Mesenchymal stem cell (in vitro differentiated cells and primary cell): ENCODE measurements around the gene KDF1.

Experiments
- DNase-seq: peaks from one replicate; pipeline ENCODE4 v3.0.0-alpha.2; 2013
- H2AFZ ChIP-seq: one replicate; pipeline ENCODE4 v1.6.1; 2013; ENCODE audit warnings: low read depth, mild to moderate bottlenecking, control low read depth, inconsistent platforms, low read length, moderate library complexity
- H2AK5ac ChIP-seq: 2 replicates; pipeline ENCODE4 v1.6.1; 2013; ENCODE audit warnings: low read length, moderate library complexity, mild to moderate bottlenecking, inconsistent platforms; ENCODE audit not compliant: severe bottlenecking
- H2BK120ac ChIP-seq: one replicate; pipeline ENCODE4 v1.6.1; 2013; ENCODE audit warnings: low read depth, mild to moderate bottlenecking, inconsistent platforms, low read length, moderate library complexity
- H2BK12ac ChIP-seq, 2 experiments: one replicate each; pipeline ENCODE4 v1.6.1; 2013; ENCODE audit warnings: inconsistent platforms in 2 of 2, low read length in 2 of 2, mild to moderate bottlenecking in 2 of 2, moderate library complexity in 2 of 2, control low read depth in 1 of 2
- H2BK15ac ChIP-seq: one replicate; pipeline ENCODE4 v1.6.1; 2013; ENCODE audit warnings: mild to moderate bottlenecking, low read depth, inconsistent platforms; ENCODE audit not compliant: poor library complexity, severe bottlenecking
- H2BK5ac ChIP-seq: 2 replicates; pipeline ENCODE4 v1.6.1; 2013; ENCODE audit warnings: low read depth, mild to moderate bottlenecking, low read length, control low read depth, inconsistent platforms; ENCODE audit not compliant: poor library complexity, severe bottlenecking
- H3K14ac ChIP-seq, 2 experiments: one replicate each; pipeline ENCODE4 v1.6.1; 2013; ENCODE audit warnings: inconsistent platforms in 2 of 2, low read length in 2 of 2, control low read depth in 1 of 2, mild to moderate bottlenecking in 1 of 2, moderate library complexity in 1 of 2
- H3K18ac ChIP-seq, 2 experiments: one replicate each; pipeline ENCODE4 v1.6.1; 2013; ENCODE audit warnings: inconsistent platforms in 2 of 2, low read length in 2 of 2, control low read depth in 1 of 2, low read depth in 1 of 2, mild to moderate bottlenecking in 1 of 2
- H3K23ac ChIP-seq, 2 experiments: one replicate each; pipeline ENCODE4 v1.6.1; 2013; ENCODE audit warnings: inconsistent platforms in 2 of 2, low read length in 2 of 2, mild to moderate bottlenecking in 2 of 2, moderate library complexity in 2 of 2, control low read depth in 1 of 2
- H3K27ac ChIP-seq: 2 replicates; pipeline ENCODE4 v1.5.1; 2013; ENCODE audit warnings: mild to moderate bottlenecking, moderate library complexity, low read length, control low read depth, inconsistent platforms; ENCODE audit not compliant: poor library complexity, severe bottlenecking
- H3K27me3 ChIP-seq, 2 experiments: 2 replicates each; pipeline versions ENCODE4 v1.6.1 to v1.7.0; 2013; ENCODE audit warnings: low read length in 2 of 2, mild to moderate bottlenecking in 2 of 2, moderate library complexity in 2 of 2, control low read depth in 1 of 2, inconsistent platforms in 1 of 2; ENCODE audit not compliant: control insufficient read depth in 1 of 2, insufficient read depth in 1 of 2
- H3K36me3 ChIP-seq, 2 experiments: 2 replicates each; pipeline versions ENCODE4 v1.6.1 to v1.7.0; 2013; ENCODE audit warnings: low read length in 2 of 2, control low read depth in 1 of 2, inconsistent platforms in 1 of 2, low read depth in 1 of 2, mild to moderate bottlenecking in 1 of 2; ENCODE audit not compliant: insufficient read depth in 2 of 2, control insufficient read depth in 1 of 2
- H3K4ac ChIP-seq, 2 experiments: one replicate each; pipeline ENCODE4 v1.6.1; 2013; ENCODE audit warnings: inconsistent platforms in 2 of 2, low read length in 2 of 2, mild to moderate bottlenecking in 2 of 2, moderate library complexity in 2 of 2, control low read depth in 1 of 2, low read depth in 1 of 2
- H3K4me1 ChIP-seq: 2 replicates; pipeline ENCODE4 v1.6.1; 2013; ENCODE audit warnings: low read depth, low read length, control low read depth; ENCODE audit not compliant: control insufficient read depth, insufficient read depth
- H3K4me2 ChIP-seq: 2 replicates; pipeline ENCODE4 v1.6.1; 2013; ENCODE audit warnings: low read length, mild to moderate bottlenecking, inconsistent platforms; ENCODE audit not compliant: poor library complexity, severe bottlenecking
- H3K4me3 ChIP-seq, 2 experiments: 2 replicates each; pipeline versions ENCODE4 v1.5.1 to v1.7.0; 2013; ENCODE audit warnings: low read length in 2 of 2, mild to moderate bottlenecking in 2 of 2, control low read depth in 1 of 2, low read depth in 1 of 2; ENCODE audit not compliant: insufficient read depth in 1 of 2
- H3K79me1 ChIP-seq: replicated peaks from 2 replicates; pipeline ENCODE4 v1.6.1; 2013; ENCODE audit warnings: mild to moderate bottlenecking, control low read depth, low read length, inconsistent platforms; ENCODE audit not compliant: poor library complexity, severe bottlenecking
- H3K9ac ChIP-seq: 2 replicates; pipeline ENCODE4 v1.7.0; 2013; ENCODE audit warnings: mild to moderate bottlenecking, low read length, moderate library complexity
- H3K9me3 ChIP-seq: 2 replicates; pipeline ENCODE4 v1.7.0; 2013; ENCODE audit warnings: mild to moderate bottlenecking, low read length; ENCODE audit not compliant: control insufficient read depth
- H4K8ac ChIP-seq: one replicate; pipeline ENCODE4 v1.6.1; 2013; ENCODE audit warnings: inconsistent platforms, mild to moderate bottlenecking, low read length, moderate library complexity
- H4K91ac ChIP-seq: one replicate; pipeline ENCODE4 v1.6.1; 2013; ENCODE audit warnings: mild to moderate bottlenecking, low read length, inconsistent platforms
- WGBS: methylation state at CpG from one replicate; pipeline ENCODE4 v1.1.7; 2013; ENCODE audit warnings: mixed read lengths; 5-methylcytosine and 5-hydroxymethylcytosine counted together

Gene KDF1

GRCh38 chr1:26946270-26946669 is 14.0 kb downstream of the KDF1 start:
- no peak overlapping the region for H2BK120ac ChIP-seq
- no peak overlapping the region for H2BK5ac ChIP-seq
- DNase-seq, result no peak
- no peak overlapping the region for H3K4ac ChIP-seq
- H2BK15ac ChIP-seq, result no peak overlapping the region
- peaks cover 56 to 60% of the 10 kb centered on the region in 2 experiments for H3K36me3 ChIP-seq
- no peak overlapping the region for H3K9ac ChIP-seq
- WGBS, result 95% methylated on average over 4 of the region's 4 CpGs
- no peak overlapping the region for H3K27ac ChIP-seq
- peaks cover 5% of the 10 kb centered on the region for H3K4me1 ChIP-seq
- H3K79me1 ChIP-seq, result peaks cover 20% of the 10 kb centered on the region
- H2BK12ac ChIP-seq, result no peak overlapping the region
- no peak overlapping the region for H3K18ac ChIP-seq
- H4K8ac ChIP-seq, result no peak overlapping the region
- no peaks in the 10 kb centered on the region for H3K27me3 ChIP-seq
- H2AK5ac ChIP-seq, result no peak overlapping the region
- no peak overlapping the region for H4K91ac ChIP-seq
- H3K14ac ChIP-seq, result no peak overlapping the region
- no peak overlapping the region for H3K4me3 ChIP-seq
- no peak overlapping the region for H2AFZ ChIP-seq
- H3K23ac ChIP-seq, result no peak overlapping the region
- no peaks in the 10 kb centered on the region for H3K9me3 ChIP-seq
- H3K4me2 ChIP-seq, result no peak overlapping the region

DNA sequence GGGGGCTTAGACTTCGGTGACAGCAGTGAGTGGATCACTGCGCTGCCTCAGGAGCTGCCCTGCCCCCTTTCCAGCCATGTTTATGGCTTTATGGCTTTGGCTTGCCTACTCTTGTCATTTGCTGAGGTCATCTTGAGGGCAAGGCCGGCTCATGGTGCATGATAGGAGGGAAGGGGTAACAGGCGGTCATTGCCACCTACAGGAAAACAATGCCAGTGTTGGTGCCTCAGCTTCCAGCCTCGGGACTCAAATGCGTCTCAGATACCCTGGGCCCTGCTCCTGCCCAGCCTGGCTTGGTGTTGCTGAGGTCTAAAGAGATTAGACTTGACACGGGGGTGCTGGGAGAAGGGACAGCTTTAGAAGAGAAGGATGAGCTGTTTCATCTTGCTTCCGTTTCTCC is 14.5 kb downstream of the KDF1 start:
- H3K36me3 ChIP-seq, result peaks cover 59 to 62% of the 10 kb centered on the region in 2 experiments
- WGBS, result 91% methylated on average over 8 of the region's 8 CpGs
- no peak for DNase-seq

DNA sequence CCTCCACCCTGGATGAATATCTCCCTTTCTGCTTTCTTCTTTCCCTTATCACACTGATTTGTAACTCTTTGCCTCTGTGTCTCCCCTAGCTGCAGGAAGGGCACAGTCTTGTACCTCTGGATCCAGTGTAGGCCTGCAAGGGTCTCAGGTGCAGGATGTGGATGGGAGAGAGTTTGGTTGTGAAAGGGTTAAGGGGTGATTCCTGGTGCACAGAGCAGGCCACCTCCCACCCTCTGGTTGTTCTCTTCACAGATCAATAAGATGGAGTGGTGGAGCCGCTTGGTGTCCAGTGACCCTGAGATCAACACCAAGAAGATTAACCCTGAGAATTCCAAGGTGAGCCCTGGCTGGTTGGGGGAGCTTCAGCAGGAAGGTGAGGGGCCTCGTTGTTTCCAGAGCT is 15.1 kb downstream of the KDF1 start:
- Histone ChIP-seq H3K4me3 (no peak overlapping the region), H3K4ac (no peak overlapping the region), H3K4me1 (peaks cover 5% of the 10 kb centered on the region), H2BK5ac (no peak overlapping the region), H3K36me3 (peaks cover 59 to 62% of the 10 kb centered on the region in 2 experiments), H3K9ac (no peak overlapping the region), H3K27ac (no peak overlapping the region), H2AFZ (no peak overlapping the region), H3K9me3 (no peaks in the 10 kb centered on the region), H3K79me1 (peaks cover 22% of the 10 kb centered on the region), H4K8ac (no peak overlapping the region), H4K91ac (no peak overlapping the region), H3K14ac (no peak overlapping the region), H2BK12ac (no peak overlapping the region), H2AK5ac (no peak overlapping the region), H2BK15ac (no peak overlapping the region), H3K23ac (no peak overlapping the region), H3K27me3 (no peaks in the 10 kb centered on the region), H3K18ac (no peak overlapping the region), H2BK120ac (no peak overlapping the region), H3K4me2 (no peak overlapping the region)
- DNase-seq, result no peak
- 90% methylated on average over 2 of the region's 2 CpGs for WGBS

More for the DNA sequence above, 14.5 kb downstream of the KDF1 start:
- Histone ChIP-seq H3K79me1 (peaks cover 22% of the 10 kb centered on the region), H3K14ac (no peak overlapping the region), H3K4me1 (peaks cover 5% of the 10 kb centered on the region), H3K4me2 (no peak overlapping the region), H4K8ac (peak overlapping the region; percentile 4), H3K4ac (no peak overlapping the region), H3K4me3 (no peak overlapping the region), H2BK12ac (no peak overlapping the region), H2BK120ac (no peak overlapping the region), H2BK5ac (no peak overlapping the region), H3K27ac (no peak overlapping the region), H2BK15ac (no peak overlapping the region), H3K9ac (no peak overlapping the region), H2AFZ (no peak overlapping the region), H3K27me3 (no peaks in the 10 kb centered on the region), H3K9me3 (no peaks in the 10 kb centered on the region), H2AK5ac (no peak overlapping the region), H3K23ac (no peak overlapping the region), H4K91ac (no peak overlapping the region), H3K18ac (no peak overlapping the region)

GRCh38 chr1:26942656-26943055 is 17.6 kb downstream of the KDF1 start:
- Histone ChIP-seq H2BK120ac (no peak overlapping the region), H3K36me3 (peaks cover 61 to 76% of the 10 kb centered on the region in 2 experiments), H3K9ac (no peak overlapping the region), H2BK15ac (no peak overlapping the region), H3K4me2 (no peak overlapping the region), H3K4me1 (no peaks in the 10 kb centered on the region), H4K91ac (no peak overlapping the region), H2AK5ac (no peak overlapping the region), H3K4ac (no peak overlapping the region), H3K79me1 (peaks cover 33% of the 10 kb centered on the region), H3K23ac (no peak overlapping the region), H3K18ac (no peak overlapping the region), H3K4me3 (no peak overlapping the region), H3K9me3 (no peaks in the 10 kb centered on the region), H3K27ac (no peak overlapping the region), H4K8ac (no peak overlapping the region), H3K27me3 (no peaks in the 10 kb centered on the region), H2AFZ (no peak overlapping the region), H3K14ac (no peak overlapping the region), H2BK12ac (no peak overlapping the region), H2BK5ac (no peak overlapping the region)
- 94% methylated on average over 12 of the region's 12 CpGs for WGBS
- no peak for DNase-seq
